HepG2 (cell line): ENCODE results near the gene VNN1. TPM values are rescaled to one million over a fixed set of nuclear protein-coding genes. Genes with fewer than 3 reads are reported as not detected.

ENCODE experiments used
- ATAC-seq: fragments of 200-7000 bp; cut with Tn5 transposase; 3 replicates; pipeline ENCODE4 v1.9.1; 2020; ENCODE audit warnings: mild to moderate bottlenecking, moderate library complexity
- BruUV-seq: library from RNA; stranded (reverse); fragments of 400-500 nt; replicated peaks from 2 replicates; lab custom pipeline; 2021; lab: Mats Ljungman, UMichigan
- CTCF ChIA-PET: fragments of 300-600 bp; formaldehyde crosslinking; extraction: SDS; loops from one replicate; lab custom pipeline; 2021; ENCODE audit warnings: low total read pairs, inconsistent platforms, low intra/inter-chr PET ratio; lab: Yijun Ruan, JAX
- POLR2A ChIA-PET: fragments of 350-600 bp; sonication (Branson Sonifier 250); formaldehyde crosslinking; loops from one replicate; lab custom pipeline; 2020; ENCODE audit warnings: antibody characterized with exemption, inconsistent platforms; lab: Yijun Ruan, JAX
- DNase-seq: peaks from one replicate; pipeline ENCODE4 v3.0.0-alpha.2; 2015; ENCODE audit warnings: low spot score
- FAIRE-seq: peaks from 3 replicates; lab custom pipeline; 2011; peaks lifted over from hg19 to GRCh38; lab: Jason Lieb, UNC
- H2AFZ ChIP-seq: one replicate; pipeline ENCODE4 v1.6.1; 2011; ENCODE audit warnings: low read length, inconsistent platforms
- H3K27ac ChIP-seq: fragments of 300-600 bp; 3 replicates; pipeline ENCODE4 v1.8.0; 2011; ENCODE audit warnings: mixed run types, mild to moderate bottlenecking, mixed read lengths, low read length, inconsistent platforms; ENCODE audit not compliant: insufficient read depth; ENCODE audit errors: extremely low read length
- H3K27me3 ChIP-seq, 2 experiments: fragments of 200-600 bp in 1 of 2; 2 replicates in 1 of 2; 3 replicates in 1 of 2; pipeline versions ENCODE4 v1.6.0 to v1.8.0; 2011; ENCODE audit warnings: low read length in 2 of 2, mild to moderate bottlenecking in 2 of 2, moderate library complexity in 2 of 2, inconsistent platforms in 1 of 2; ENCODE audit not compliant: insufficient read depth in 2 of 2, control insufficient read depth in 1 of 2
- H3K36me3 ChIP-seq, 2 experiments: fragments of 200-600 bp in 1 of 2; replicated peaks in 1 of 2; 2 replicates in 1 of 2; 3 replicates in 1 of 2; pipeline versions ENCODE4 v1.5.1 to v1.8.0; 2011; ENCODE audit warnings: low read length in 2 of 2, inconsistent platforms in 1 of 2; ENCODE audit not compliant: insufficient read depth in 2 of 2, control insufficient read depth in 1 of 2
- H3K4me1 ChIP-seq: 2 replicates; pipeline ENCODE4 v1.5.1; 2012; ENCODE audit warnings: low read length, inconsistent platforms; ENCODE audit not compliant: insufficient read depth
- H3K4me2 ChIP-seq: 2 replicates; pipeline ENCODE4 v1.6.0; 2011; ENCODE audit warnings: low read depth, low read length, inconsistent platforms
- H3K4me3 ChIP-seq, 3 experiments: fragments of 200-600 bp in 1 of 3; sonication (generic), shearing (Covaris generic) in 1 of 3; replicated peaks in 1 of 3; 2 replicates each; pipeline ENCODE4 v1.5.1; 2011 to 2016; ENCODE audit warnings: low read length in 3 of 3, inconsistent platforms in 2 of 3, low read depth in 2 of 3, mild to moderate bottlenecking in 2 of 3, control low read depth in 1 of 3, mixed read lengths in 1 of 3; ENCODE audit not compliant: insufficient read depth in 1 of 3
- H3K79me2 ChIP-seq: one replicate; pipeline ENCODE4 v1.6.1; 2011; ENCODE audit warnings: low read length, inconsistent platforms; ENCODE audit not compliant: insufficient read depth
- H3K9ac ChIP-seq: 2 replicates; pipeline ENCODE4 v1.6.0; 2011; ENCODE audit warnings: mild to moderate bottlenecking, low read depth, low read length, inconsistent platforms; ENCODE audit not compliant: insufficient read depth
- H3K9me3 ChIP-seq: 2 replicates; pipeline ENCODE4 v1.5.1; 2012; ENCODE audit warnings: mild to moderate bottlenecking, low read length
- H4K20me1 ChIP-seq: 2 replicates; pipeline ENCODE4 v1.6.0; 2011; ENCODE audit warnings: inconsistent platforms, mild to moderate bottlenecking, low read length, moderate library complexity; ENCODE audit not compliant: insufficient read depth
- ADNP ChIP-seq: sonication (generic); formaldehyde crosslinking; IDR thresholded peaks from 2 replicates; pipeline ENCODE4 v1.4.0; 2020; ENCODE audit warnings: missing genetic modification reagents
- DPF2 ChIP-seq: sonication (generic); formaldehyde crosslinking; IDR thresholded peaks from 2 replicates; pipeline ENCODE4 v1.4.0; 2020; ENCODE audit warnings: mild to moderate bottlenecking, low read depth, missing genetic modification reagents, borderline replicate concordance
- HDAC1 ChIP-seq: sonication (generic); formaldehyde crosslinking; IDR thresholded peaks from 2 replicates; pipeline ENCODE4 v1.5.1; 2020; ENCODE audit warnings: mild to moderate bottlenecking, missing genetic modification reagents
- MED13 ChIP-seq: sonication (generic); formaldehyde crosslinking; IDR thresholded peaks from 2 replicates; pipeline ENCODE4 v1.5.0; 2020; ENCODE audit warnings: missing genetic modification reagents
- PAXIP1 ChIP-seq: sonication (generic); formaldehyde crosslinking; conservative IDR thresholded peaks from 2 replicates; pipeline ENCODE4 v1.4.0; 2020; ENCODE audit warnings: mild to moderate bottlenecking, missing genetic modification reagents, moderate library complexity
- WGBS: methylation state at CpG from one replicate; pipeline ENCODE4 v1.1.6; 2017; ENCODE audit warnings: low lambda C conversion rate; 5-methylcytosine and 5-hydroxymethylcytosine counted together
- in situ Hi-C: cut with HindIII; loops from 2 replicates; pipeline ENCODE4 v1.10.0; 2017; ENCODE audit warnings: low pct_unique_long_range_greater_than_20kb; ENCODE audit not compliant: extremely low pct_ligation_motif_present
- intact Hi-C: fragments of 100-400 bp; cut with micrococcal nuclease; formaldehyde crosslinking; loops from one replicate; pipeline ENCODE4 v1.10.0; 2022; ENCODE audit not compliant: unreplicated experiment
- polyA plus RNA-seq, 8 experiments: library from polyadenylated mRNA; depleted of rRNA in 3 of 8; stranded (reverse) in 7 of 8; unstranded in 1 of 8; fragments of >200 nt; fragmentation: Illumina TruSeq in 4 of 8; extraction: Trizol in 4 of 8; gene quantifications; 2 replicates each; pipeline versions ENCODE4 v1.2.1 to v1.2.3, GENCODE V29; 2011 to 2016; ENCODE audit warnings: low read depth in 4 of 8, missing spikeins in 1 of 8, mixed read lengths in 1 of 8; ENCODE audit not compliant: insufficient read depth in 1 of 8
- total RNA-seq, 5 experiments: library from RNA; depleted of rRNA; stranded (reverse); fragments of >200 nt; fragmentation: Illumina TruSeq; extraction: Trizol; gene quantifications; 2 replicates each; pipeline ENCODE4 v1.2.3, GENCODE V29; 2016; ENCODE audit warnings: low read depth in 1 of 5
- TF ChIP-seq, protein P1 (sequence below), 2 experiments: sonication (generic) in 1 of 2; formaldehyde crosslinking in 1 of 2; IDR thresholded peaks; 2 replicates each; pipeline versions ENCODE4 v1.4.0 to v1.6.1; 2016 to 2020; ENCODE audit warnings: borderline replicate concordance in 1 of 2, low read depth in 1 of 2, mild to moderate bottlenecking in 1 of 2, missing genetic modification reagents in 1 of 2

VNN1 gene
- total and polyA plus RNA-seq, 2 of the 13 experiments (the other 11 are each of a cell fraction or from before 2014, with no cell fraction given) = 0.62 to 4.0 TPM

- Histone ChIP-seq H3K4me1 (no peaks in the 10 kb centered on the region; the same call in 1 of the 2 replicates), H3K9ac (no peak overlapping the region), H3K79me2 (no peaks in the 10 kb centered on the region), H3K4me3 (no peak overlapping the region), H3K27ac (no peak overlapping the region), H4K20me1 (no peaks in the 10 kb centered on the region), H3K36me3 (no peaks in the 10 kb centered on the region), H3K9me3 (no peaks in the 10 kb centered on the region), H3K4me2 (no peak overlapping the region), H2AFZ (no peak overlapping the region), H3K27me3 (no peaks in the 10 kb centered on the region)
- ChIA-PET POLR2A (no interaction called here), CTCF (no interaction called here)
- FAIRE-seq (no peak), DNase-seq (no peak), ATAC-seq (no peak)
- in situ Hi-C loops = no loop called here
- TF ChIP-seq DPF2 (no peak), ADNP (no peak), PAXIP1 (CRISPR knock-in tag) (no peak), MED13 (CRISPR knock-in tag) (no peak), HDAC1 (CRISPR knock-in tag) (no peak)
- TF ChIP-seq, protein P1, sequence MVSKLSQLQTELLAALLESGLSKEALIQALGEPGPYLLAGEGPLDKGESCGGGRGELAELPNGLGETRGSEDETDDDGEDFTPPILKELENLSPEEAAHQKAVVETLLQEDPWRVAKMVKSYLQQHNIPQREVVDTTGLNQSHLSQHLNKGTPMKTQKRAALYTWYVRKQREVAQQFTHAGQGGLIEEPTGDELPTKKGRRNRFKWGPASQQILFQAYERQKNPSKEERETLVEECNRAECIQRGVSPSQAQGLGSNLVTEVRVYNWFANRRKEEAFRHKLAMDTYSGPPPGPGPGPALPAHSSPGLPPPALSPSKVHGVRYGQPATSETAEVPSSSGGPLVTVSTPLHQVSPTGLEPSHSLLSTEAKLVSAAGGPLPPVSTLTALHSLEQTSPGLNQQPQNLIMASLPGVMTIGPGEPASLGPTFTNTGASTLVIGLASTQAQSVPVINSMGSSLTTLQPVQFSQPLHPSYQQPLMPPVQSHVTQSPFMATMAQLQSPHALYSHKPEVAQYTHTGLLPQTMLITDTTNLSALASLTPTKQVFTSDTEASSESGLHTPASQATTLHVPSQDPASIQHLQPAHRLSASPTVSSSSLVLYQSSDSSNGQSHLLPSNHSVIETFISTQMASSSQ (IDR thresholded peaks at IDR 0.05; ENCODE audit: low read depth) = no peak
- TF ChIP-seq, protein P1 (CRISPR knock-in tag; IDR thresholded peaks at IDR 0.05; ENCODE audit: borderline replicate concordance) = no peak
- 36% methylated on average over 8 of the region's 8 CpGs for WGBS
- intact Hi-C loops = no loop called here
- BruUV-seq = no TSS peak
These were observed 36.8 kb upstream of the VNN1 start for GRCh38 chr6:132750455-132751248.
